ENCODE data around the gene ZNF385B.

DNA sequence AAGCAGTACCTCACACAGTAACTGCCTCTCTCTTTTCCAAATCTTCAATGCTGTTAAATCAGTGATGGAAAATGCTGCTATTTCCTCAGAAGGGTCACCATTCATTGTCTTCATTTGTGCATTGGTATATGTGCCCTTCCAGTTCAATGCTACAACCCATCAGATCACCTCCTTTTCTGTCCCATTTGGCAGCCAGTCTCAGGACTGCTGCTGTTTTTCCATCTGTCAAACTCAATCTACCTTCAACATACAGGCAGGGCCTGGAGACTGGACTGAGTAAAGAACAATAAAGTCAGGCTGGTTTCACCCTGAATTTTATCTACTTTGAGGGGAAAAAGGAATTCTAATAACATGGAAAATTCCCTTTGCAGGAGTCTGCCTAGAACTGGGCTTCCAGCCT lies 17.9 kb downstream of the ZNF385B start:
- TF ChIP-seq, protein P1, sequence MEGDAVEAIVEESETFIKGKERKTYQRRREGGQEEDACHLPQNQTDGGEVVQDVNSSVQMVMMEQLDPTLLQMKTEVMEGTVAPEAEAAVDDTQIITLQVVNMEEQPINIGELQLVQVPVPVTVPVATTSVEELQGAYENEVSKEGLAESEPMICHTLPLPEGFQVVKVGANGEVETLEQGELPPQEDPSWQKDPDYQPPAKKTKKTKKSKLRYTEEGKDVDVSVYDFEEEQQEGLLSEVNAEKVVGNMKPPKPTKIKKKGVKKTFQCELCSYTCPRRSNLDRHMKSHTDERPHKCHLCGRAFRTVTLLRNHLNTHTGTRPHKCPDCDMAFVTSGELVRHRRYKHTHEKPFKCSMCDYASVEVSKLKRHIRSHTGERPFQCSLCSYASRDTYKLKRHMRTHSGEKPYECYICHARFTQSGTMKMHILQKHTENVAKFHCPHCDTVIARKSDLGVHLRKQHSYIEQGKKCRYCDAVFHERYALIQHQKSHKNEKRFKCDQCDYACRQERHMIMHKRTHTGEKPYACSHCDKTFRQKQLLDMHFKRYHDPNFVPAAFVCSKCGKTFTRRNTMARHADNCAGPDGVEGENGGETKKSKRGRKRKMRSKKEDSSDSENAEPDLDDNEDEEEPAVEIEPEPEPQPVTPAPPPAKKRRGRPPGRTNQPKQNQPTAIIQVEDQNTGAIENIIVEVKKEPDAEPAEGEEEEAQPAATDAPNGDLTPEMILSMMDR (IDR thresholded peaks at IDR 0.05), result no peak
- TF ChIP-seq POLR2AphosphoS5 (IDR thresholded peaks at IDR 0.05) (no peak), EP300 (IDR thresholded peaks at IDR 0.05) (no peak)
